M059J (cell line): ENCODE results near the gene IL4I1. TPM values are rescaled to one million over a fixed set of nuclear protein-coding genes. Genes with fewer than 3 reads are reported as not detected.

Source experiments
- DNase-seq: peaks from one replicate; pipeline ENCODE4 v3.0.0-alpha.2; 2012; ENCODE audit warnings: low read depth
- total RNA-seq: library from RNA; depleted of rRNA; stranded (reverse); fragments of >200 nt; shearing (Covaris generic); gene quantifications from 2 replicates; pipeline ENCODE4 v1.2.3, GENCODE V29; 2014

IL4I1 gene
- total RNA-seq, 1 experiment from 2014 or later: 12.5 TPM

- DNase-seq: no peak
These were observed 27.6 kb upstream of the IL4I1 start for GRCh38 chr19:49924004-49924880.

GRCh38 chr19:49923055-49924003 lies 26.6 kb upstream of the IL4I1 start:
- no peak for DNase-seq

GRCh38 chr19:49921871-49922795 lies 25.4 kb upstream of the IL4I1 start:
- DNase-seq: peak; percentile 76

GRCh38 chr19:49920624-49921363 lies 24.1 kb upstream of the IL4I1 start:
- DNase-seq: no peak

- DNase-seq: no peak
These were observed 21.4 kb upstream of the IL4I1 start for GRCh38 chr19:49918089-49918488.

- DNase-seq: no peak
These were observed 20.4 kb upstream of the IL4I1 start for GRCh38 chr19:49916839-49917733.

GRCh38 chr19:49915271-49915670 lies 18.6 kb upstream of the IL4I1 start:
- DNase-seq: no peak

GRCh38 chr19:49913720-49914119 lies 17.0 kb upstream of the IL4I1 start:
- DNase-seq: no peak

GRCh38 chr19:49912965-49913685 lies 16.4 kb upstream of the IL4I1 start:
- DNase-seq: no peak

GRCh38 chr19:49911381-49912145 lies 14.9 kb upstream of the IL4I1 start:
- DNase-seq: no peak

GRCh38 chr19:49910179-49910578 lies 13.5 kb upstream of the IL4I1 start:
- DNase-seq: no peak

- DNase-seq: no peak
These were observed 12.1 kb upstream of the IL4I1 start for GRCh38 chr19:49908480-49909420.

- no peak for DNase-seq
These were observed 11.2 kb upstream of the IL4I1 start for GRCh38 chr19:49907745-49908446.

- DNase-seq: no peak
These were observed 10.3 kb upstream of the IL4I1 start for GRCh38 chr19:49906879-49907564.

GRCh38 chr19:49904136-49904535 lies 7.4 kb upstream of the IL4I1 start:
- no peak for DNase-seq
